ENCODE results near the gene LRRC15. TPM values are rescaled to one million over a fixed set of nuclear protein-coding genes. Genes with fewer than 3 reads are reported as not detected.

The LRRC15 gene
- total RNA-seq, 3 donors from 2014 or later, result 0.22 to 1.8 (median 0.29) TPM

DNA sequence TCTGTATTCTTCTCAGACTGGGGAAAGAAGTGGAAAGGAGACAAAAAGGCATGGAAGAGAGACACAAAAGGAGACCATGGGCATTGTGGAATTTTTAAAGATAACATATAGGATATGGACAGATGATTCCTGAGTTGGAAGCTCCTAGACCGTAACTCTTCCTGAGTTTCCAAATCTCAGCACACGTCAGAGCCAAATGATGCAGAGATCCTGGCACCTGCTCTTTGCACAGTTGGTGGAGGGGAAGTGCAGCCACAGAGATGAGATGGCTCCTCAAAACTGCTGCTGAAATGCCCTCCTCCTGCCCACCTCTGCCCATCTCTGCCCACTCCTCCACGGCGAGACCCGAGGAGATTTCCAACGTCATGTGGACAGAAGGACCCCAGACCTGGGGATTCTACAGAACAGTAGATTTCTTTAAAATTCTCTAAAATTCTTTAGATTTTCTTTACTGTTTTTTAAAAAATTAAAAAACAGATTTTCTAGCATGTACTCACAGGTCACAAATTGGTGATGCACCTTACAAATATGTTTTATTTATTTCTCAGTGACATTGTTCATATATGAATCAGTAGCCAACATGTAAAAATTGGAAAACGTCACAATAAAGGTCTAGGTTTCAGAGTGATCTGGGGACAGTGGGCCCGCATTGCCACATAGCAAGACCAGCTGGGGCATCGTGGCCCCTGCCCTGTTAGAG, 26.5 kb downstream of the LRRC15 start:
- TF ChIP-seq, protein P1, sequence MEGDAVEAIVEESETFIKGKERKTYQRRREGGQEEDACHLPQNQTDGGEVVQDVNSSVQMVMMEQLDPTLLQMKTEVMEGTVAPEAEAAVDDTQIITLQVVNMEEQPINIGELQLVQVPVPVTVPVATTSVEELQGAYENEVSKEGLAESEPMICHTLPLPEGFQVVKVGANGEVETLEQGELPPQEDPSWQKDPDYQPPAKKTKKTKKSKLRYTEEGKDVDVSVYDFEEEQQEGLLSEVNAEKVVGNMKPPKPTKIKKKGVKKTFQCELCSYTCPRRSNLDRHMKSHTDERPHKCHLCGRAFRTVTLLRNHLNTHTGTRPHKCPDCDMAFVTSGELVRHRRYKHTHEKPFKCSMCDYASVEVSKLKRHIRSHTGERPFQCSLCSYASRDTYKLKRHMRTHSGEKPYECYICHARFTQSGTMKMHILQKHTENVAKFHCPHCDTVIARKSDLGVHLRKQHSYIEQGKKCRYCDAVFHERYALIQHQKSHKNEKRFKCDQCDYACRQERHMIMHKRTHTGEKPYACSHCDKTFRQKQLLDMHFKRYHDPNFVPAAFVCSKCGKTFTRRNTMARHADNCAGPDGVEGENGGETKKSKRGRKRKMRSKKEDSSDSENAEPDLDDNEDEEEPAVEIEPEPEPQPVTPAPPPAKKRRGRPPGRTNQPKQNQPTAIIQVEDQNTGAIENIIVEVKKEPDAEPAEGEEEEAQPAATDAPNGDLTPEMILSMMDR (IDR thresholded peaks at IDR 0.05), result no peak
- Histone ChIP-seq H3K36me3 (ENCODE audit: low read depth) (no peaks in the 10 kb centered on the region), H3K4me1 (ENCODE audit: low read depth) (no peaks in the 10 kb centered on the region), H3K4me3 (no peak overlapping the region), H3K9me3 (no peaks in the 10 kb centered on the region)
- no peak for ATAC-seq
- intact Hi-C loops (cut with DNase I, micrococcal nuclease), result no loop called here
- DNase-seq, result no peak

DNA sequence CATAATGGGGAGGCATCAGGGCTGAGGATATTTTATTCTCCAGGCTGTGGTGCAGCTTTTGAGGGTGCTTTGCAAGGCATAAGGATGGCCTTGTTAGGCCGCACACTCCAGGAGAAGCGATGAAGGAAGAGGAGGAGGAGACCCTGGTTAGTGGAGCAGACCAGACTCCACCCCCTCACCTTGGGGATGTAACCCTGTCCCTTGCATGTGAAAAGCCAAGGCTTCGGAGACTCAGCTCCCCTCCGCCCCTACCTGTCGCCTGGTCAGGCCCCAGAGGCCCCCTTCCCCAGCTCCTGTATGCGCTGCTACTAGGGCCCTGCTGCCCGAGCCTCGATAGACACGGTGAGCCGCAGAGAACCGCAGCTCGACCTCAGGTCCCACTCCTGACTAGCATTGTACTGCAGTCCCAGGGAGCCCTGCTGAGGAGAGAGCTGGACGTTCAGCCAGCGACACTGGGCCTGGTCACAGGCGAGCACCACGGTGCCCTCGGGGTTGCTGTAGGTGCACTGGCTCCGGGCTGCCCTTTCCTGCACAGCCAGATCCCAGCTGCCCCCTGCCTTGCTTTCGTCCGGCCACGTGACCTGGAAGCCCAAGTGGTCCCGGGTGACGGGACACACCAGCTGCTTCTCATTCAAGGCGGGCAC, 28.7 kb downstream of the LRRC15 start:
- intact Hi-C loops (cut with DNase I, micrococcal nuclease), result no loop called here
- no peak overlapping the region for H3K4me3 ChIP-seq
- no peaks in the 10 kb centered on the region for H3K36me3 ChIP-seq (ENCODE audit: low read depth)
- no peaks in the 10 kb centered on the region for H3K4me1 ChIP-seq (ENCODE audit: low read depth)
- H3K9me3 ChIP-seq, result no peaks in the 10 kb centered on the region
- no peak for ATAC-seq
- no peak for DNase-seq
- TF ChIP-seq, protein P1 (IDR thresholded peaks at IDR 0.05), result no peak

DNA sequence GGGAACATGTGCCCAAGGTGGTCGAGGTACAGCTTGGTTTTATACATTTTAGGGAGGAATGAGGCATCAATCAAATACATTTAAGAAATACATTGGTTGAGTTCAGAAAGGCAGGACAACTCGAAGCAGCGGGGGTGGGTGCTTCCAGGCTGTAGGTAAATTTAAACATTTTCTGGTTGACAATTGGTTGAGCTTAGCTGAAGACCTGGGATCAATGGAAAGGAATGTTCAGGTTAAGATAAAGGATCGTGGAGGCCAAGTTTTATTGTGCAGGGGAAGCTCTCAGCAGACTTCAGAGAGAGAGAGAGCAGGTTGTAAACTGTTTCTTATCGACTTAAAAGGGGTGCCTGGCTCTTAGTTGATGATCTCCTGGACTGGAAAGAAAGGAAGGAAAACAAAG, 29.7 kb downstream of the LRRC15 start:
- Histone ChIP-seq H3K36me3 (ENCODE audit: low read depth) (no peaks in the 10 kb centered on the region), H3K4me3 (no peak overlapping the region), H3K9me3 (no peaks in the 10 kb centered on the region), H3K4me1 (ENCODE audit: low read depth) (no peaks in the 10 kb centered on the region)
- intact Hi-C loops (cut with DNase I, micrococcal nuclease), result no loop called here
- TF ChIP-seq, protein P1 (IDR thresholded peaks at IDR 0.05), result no peak
- no peak for ATAC-seq
- no peak for DNase-seq

DNA sequence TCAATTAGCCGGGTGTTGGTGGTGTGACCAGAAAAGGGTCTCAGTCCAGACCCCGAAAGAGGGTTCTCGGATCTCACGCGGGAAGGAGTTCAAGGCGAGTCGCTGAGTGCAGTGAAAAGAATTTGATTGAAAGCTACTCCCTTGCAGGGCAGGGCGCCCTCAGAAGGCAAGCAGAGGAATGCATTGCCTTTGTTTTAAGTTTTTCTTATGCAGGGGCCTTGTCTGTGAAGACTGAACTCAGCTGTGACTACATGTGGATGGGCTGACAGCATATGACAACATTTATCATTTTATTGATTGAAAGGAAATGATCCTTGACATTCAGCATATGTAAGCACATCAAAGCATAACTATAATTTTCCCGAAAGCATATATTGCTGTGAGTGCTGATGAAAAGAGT, 30.2 kb downstream of the LRRC15 start:
- ATAC-seq (no peak), DNase-seq (no peak)
- TF ChIP-seq, protein P1 (IDR thresholded peaks at IDR 0.05), result no peak
- no peaks in the 10 kb centered on the region for H3K36me3 ChIP-seq (ENCODE audit: low read depth)
- no peaks in the 10 kb centered on the region for H3K9me3 ChIP-seq
- intact Hi-C loops (cut with DNase I, micrococcal nuclease), result no loop called here
- no peak overlapping the region for H3K4me3 ChIP-seq
- H3K4me1 ChIP-seq (ENCODE audit: low read depth), result no peaks in the 10 kb centered on the region

DNA sequence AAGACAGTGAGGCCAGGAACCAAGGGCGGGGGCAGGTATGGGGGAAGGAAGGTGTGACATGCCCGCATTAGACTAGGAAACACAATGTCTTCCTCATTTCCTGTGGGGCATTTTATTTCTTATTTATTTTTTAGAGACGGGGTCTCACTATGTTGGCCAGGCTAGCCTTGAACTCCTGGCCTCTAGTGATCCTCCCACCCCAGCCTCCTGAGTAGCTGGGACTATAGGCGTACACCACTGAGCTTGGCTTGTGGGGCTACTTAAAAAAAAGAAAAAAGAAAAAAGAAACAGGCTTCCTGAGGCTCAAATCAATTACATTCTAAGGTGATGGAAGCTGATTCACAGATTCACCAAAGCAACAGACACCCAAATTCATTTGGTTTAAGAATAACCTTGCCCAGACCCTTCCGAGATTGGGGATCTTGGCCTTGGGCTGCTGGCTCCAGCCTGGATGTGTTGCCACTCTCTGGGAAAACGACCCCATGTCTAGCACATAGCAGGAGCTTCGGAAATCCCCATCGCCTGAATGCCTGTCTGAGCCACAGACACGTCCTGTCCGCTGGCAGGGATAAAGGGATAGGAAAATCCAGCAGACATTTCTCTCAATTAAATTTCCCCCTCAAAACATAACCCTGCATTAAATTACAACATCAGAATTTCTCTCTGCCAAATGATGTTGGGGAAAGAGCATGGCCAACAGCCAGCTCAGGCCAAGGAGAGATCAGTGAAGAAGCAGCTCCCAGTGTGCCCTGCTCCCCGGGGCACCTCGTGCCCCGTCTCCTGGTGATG, 31.4 kb downstream of the LRRC15 start:
- intact Hi-C loops (cut with DNase I, micrococcal nuclease), result no loop called here
- no peak for ATAC-seq

More for the DNA sequence above, 31.4 kb downstream of the LRRC15 start:
- Histone ChIP-seq H3K9me3 (no peaks in the 10 kb centered on the region), H3K4me3 (no peak overlapping the region), H3K36me3 (ENCODE audit: low read depth) (no peaks in the 10 kb centered on the region), H3K4me1 (ENCODE audit: low read depth) (peaks cover 8% of the 10 kb centered on the region)
- no peak for DNase-seq
- TF ChIP-seq, protein P1 (IDR thresholded peaks at IDR 0.05), result no peak
